Measurements from ENCODE around the gene ATP2B2. TPM values are rescaled to one million over a fixed set of nuclear protein-coding genes. Genes with fewer than 3 reads are reported as not detected.

ATP2B2 gene
- total RNA-seq, 1 experiment from 2014 or later: not detected

- H3K36me3 Mint-ChIP-seq (ENCODE audit: insufficient read depth, unreplicated experiment): no peaks in the 10 kb centered on the region
- CTCF ChIA-PET: no interaction called here
Measured at GRCh38 chr3:10438902-10439610, 66.3 kb downstream of the ATP2B2 start.

DNA sequence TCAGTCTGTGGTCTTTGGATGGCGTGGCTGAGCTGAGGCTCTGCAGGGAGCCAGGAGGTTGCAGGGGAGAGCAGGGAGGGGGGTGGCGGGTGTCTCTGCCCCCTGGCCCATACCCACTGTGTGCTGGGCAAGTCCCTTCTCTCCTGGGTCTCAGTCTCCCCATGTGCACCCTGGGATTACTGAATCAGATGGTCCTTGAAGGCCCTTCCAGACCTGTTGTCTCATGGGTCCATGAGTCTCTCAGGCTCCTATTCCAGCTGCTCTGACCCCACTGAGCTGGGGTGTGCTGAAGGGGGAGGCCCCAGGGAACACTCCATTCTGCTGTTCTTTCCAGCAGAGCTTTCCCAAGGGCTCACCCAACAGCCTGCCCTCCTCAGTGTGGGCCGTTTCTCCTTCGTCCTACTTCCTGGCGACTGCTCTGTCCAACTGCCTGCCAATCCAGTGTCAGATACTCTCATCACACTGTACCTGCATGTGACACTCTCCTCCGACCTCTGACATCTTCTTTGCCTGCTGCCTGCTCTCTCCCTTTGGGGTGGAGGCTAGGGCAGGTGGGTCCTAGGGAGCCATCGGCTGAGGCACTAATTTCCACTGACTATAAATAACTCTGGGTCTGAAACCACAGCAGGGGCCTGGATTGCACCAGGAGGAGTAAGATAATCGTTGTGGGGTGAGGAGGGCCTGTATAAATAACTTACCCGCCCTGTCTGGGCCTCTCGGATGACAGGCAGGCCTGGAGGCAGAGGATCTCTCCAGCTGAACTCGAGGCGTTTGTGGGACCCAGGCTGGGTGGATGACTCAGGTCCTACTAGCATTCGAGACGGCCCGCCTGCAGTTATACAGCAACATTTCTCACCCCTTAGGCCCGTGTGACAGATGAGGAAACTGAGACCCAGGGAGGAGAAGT, 67.1 kb downstream of the ATP2B2 start:
- no peaks in the 10 kb centered on the region for H3K9me3 Mint-ChIP-seq (ENCODE audit: unreplicated experiment)
- no peak overlapping the region for H3K4me3 ChIP-seq (ENCODE audit: low read depth, low read length)
- intact Hi-C loops (cut with micrococcal nuclease; ENCODE audit: unreplicated experiment): no loop called here
- H3K4me1 ChIP-seq: no peaks in the 10 kb centered on the region
- BruUV-seq (replicated peaks): no TSS peak
- ChIA-PET CTCF (interaction anchor here (0.6 kb wide), 1 partner anchor 897 kb away, joined by 5 read pairs; no protein-coding TSS in a partner anchor), POLR2A (no interaction called here)
- H3K4me3 Mint-ChIP-seq (ENCODE audit: unreplicated experiment): no peak overlapping the region
- H3K27ac Mint-ChIP-seq (ENCODE audit: unreplicated experiment): no peak overlapping the region
- H3K9me3 ChIP-seq: no peaks in the 10 kb centered on the region
- H3K27me3 Mint-ChIP-seq (ENCODE audit: insufficient read depth, unreplicated experiment): peaks cover 15% of the 10 kb centered on the region
- H3K4me1 Mint-ChIP-seq (ENCODE audit: low read depth, unreplicated experiment): no peaks in the 10 kb centered on the region
- H3K36me3 Mint-ChIP-seq (ENCODE audit: insufficient read depth, unreplicated experiment): no peaks in the 10 kb centered on the region
- DNase-seq: no peak
- H3K27me3 ChIP-seq (replicated peaks; ENCODE audit: control insufficient read depth, insufficient read depth, low read length): no peaks in the 10 kb centered on the region; the same call in 1 of the 2 replicates
- no peaks in the 10 kb centered on the region for H3K36me3 ChIP-seq (ENCODE audit: control insufficient read depth, insufficient read depth, low read length)
- no peak for TF ChIP-seq CTCF (IDR thresholded peaks at IDR 0.05; ENCODE audit: insufficient read depth in 1 of 2, low read depth in 1 of 2, low read length in 1 of 2, severe bottlenecking in 1 of 2, unreplicated experiment in 1 of 2)

More at GRCh38 chr3:10438902-10439610, 66.3 kb downstream of the ATP2B2 start:
- POLR2A ChIA-PET: no interaction called here
- no peaks in the 10 kb centered on the region; the same call in 1 of the 2 replicates for H3K27me3 ChIP-seq (replicated peaks; ENCODE audit: control insufficient read depth, insufficient read depth, low read length)
- no peaks in the 10 kb centered on the region for H3K4me1 ChIP-seq
- Mint-ChIP-seq H3K4me3 (ENCODE audit: unreplicated experiment) (no peak overlapping the region), H3K4me1 (ENCODE audit: low read depth, unreplicated experiment) (no peaks in the 10 kb centered on the region), H3K27me3 (ENCODE audit: insufficient read depth, unreplicated experiment) (peaks cover 15% of the 10 kb centered on the region), H3K27ac (ENCODE audit: unreplicated experiment) (no peak overlapping the region), H3K9me3 (ENCODE audit: unreplicated experiment) (no peaks in the 10 kb centered on the region)
- DNase-seq: no peak
- H3K36me3 ChIP-seq (ENCODE audit: control insufficient read depth, insufficient read depth, low read length): no peaks in the 10 kb centered on the region
- no peaks in the 10 kb centered on the region for H3K9me3 ChIP-seq
- no TSS peak for BruUV-seq (replicated peaks)
- H3K4me3 ChIP-seq (ENCODE audit: low read depth, low read length): no peak overlapping the region
- no peak for TF ChIP-seq CTCF (IDR thresholded peaks at IDR 0.05; ENCODE audit: insufficient read depth in 1 of 2, low read depth in 1 of 2, low read length in 1 of 2, severe bottlenecking in 1 of 2, unreplicated experiment in 1 of 2)
- intact Hi-C loops (cut with micrococcal nuclease; ENCODE audit: unreplicated experiment): no loop called here

GRCh38 chr3:10437272-10437994, 68.0 kb downstream of the ATP2B2 start:
- no peaks in the 10 kb centered on the region for H3K4me1 Mint-ChIP-seq (ENCODE audit: low read depth, unreplicated experiment)
- no peak overlapping the region for H3K27ac Mint-ChIP-seq (ENCODE audit: unreplicated experiment)
- H3K27me3 Mint-ChIP-seq (ENCODE audit: insufficient read depth, unreplicated experiment): peaks cover 14% of the 10 kb centered on the region
- H3K36me3 ChIP-seq (ENCODE audit: control insufficient read depth, insufficient read depth, low read length): no peaks in the 10 kb centered on the region
- no peak for DNase-seq
- CTCF ChIA-PET: interaction anchor here (0.6 kb wide), 1 partner anchor 898 kb away, joined by 5 read pairs; no protein-coding TSS in a partner anchor
- H3K9me3 Mint-ChIP-seq (ENCODE audit: unreplicated experiment): no peaks in the 10 kb centered on the region
- no peak overlapping the region for H3K4me3 ChIP-seq (ENCODE audit: low read depth, low read length)
- H3K9me3 ChIP-seq: no peaks in the 10 kb centered on the region
- H3K36me3 Mint-ChIP-seq (ENCODE audit: insufficient read depth, unreplicated experiment): no peaks in the 10 kb centered on the region
- no peaks in the 10 kb centered on the region for H3K27me3 ChIP-seq (replicated peaks; ENCODE audit: control insufficient read depth, insufficient read depth, low read length)
- TF ChIP-seq CTCF (IDR thresholded peaks at IDR 0.05; ENCODE audit: insufficient read depth in 1 of 2, low read depth in 1 of 2, low read length in 1 of 2, severe bottlenecking in 1 of 2, unreplicated experiment in 1 of 2): no peak
- intact Hi-C loops (cut with micrococcal nuclease; ENCODE audit: unreplicated experiment): no loop called here
- BruUV-seq (replicated peaks): no TSS peak
- no peaks in the 10 kb centered on the region for H3K4me1 ChIP-seq
- POLR2A ChIA-PET: no interaction called here
- H3K4me3 Mint-ChIP-seq (ENCODE audit: unreplicated experiment): no peak overlapping the region
